GM19043 (cell line): ENCODE data around the gene PSME2.

ENCODE experiments used
- ATAC-seq: cut with Tn5 transposase; IDR thresholded peaks from one replicate; pipeline ENCODE4 v1.9.1; 2021; ENCODE audit warnings: low read depth; ENCODE audit not compliant: unreplicated experiment

PSME2 gene

DNA sequence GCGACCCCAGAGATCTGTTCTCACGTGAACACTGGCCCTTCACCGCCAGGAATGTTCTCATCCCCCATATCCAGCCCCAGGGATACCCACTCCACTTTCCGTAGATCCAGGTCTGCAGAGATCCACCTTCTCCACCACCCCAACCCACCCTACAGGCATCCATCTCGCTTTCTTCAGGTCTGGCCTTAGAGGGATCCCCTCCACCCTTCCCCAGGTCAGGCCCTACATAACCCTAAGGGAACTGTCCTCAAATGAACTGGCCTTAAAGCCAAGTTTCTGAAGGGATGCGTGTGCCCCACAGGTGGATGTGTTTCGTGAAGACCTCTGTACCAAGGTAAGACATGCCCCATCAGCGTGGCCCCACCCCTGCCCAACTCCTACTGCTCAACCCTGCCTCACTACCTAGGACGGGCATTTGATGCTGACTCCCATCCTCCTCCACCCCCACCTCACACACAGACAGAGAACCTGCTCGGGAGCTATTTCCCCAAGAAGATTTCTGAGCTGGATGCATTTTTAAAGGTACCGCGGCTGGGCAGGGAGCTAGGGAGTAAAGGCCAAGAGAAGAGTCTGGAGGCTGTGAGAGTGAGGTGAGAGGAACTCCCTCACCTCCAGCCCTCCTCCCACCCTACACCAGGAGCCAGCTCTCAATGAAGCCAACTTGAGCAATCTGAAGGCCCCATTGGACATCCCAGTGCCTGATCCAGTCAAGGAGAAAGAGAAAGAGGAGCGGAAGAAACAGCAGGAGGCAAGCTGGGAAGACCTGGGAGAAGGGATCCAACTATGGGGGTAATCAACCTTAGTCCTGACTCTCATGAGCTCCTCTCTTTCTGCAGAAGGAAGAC is 9.5 kb downstream of the PSME2 start:
- ATAC-seq: no peak

DNA sequence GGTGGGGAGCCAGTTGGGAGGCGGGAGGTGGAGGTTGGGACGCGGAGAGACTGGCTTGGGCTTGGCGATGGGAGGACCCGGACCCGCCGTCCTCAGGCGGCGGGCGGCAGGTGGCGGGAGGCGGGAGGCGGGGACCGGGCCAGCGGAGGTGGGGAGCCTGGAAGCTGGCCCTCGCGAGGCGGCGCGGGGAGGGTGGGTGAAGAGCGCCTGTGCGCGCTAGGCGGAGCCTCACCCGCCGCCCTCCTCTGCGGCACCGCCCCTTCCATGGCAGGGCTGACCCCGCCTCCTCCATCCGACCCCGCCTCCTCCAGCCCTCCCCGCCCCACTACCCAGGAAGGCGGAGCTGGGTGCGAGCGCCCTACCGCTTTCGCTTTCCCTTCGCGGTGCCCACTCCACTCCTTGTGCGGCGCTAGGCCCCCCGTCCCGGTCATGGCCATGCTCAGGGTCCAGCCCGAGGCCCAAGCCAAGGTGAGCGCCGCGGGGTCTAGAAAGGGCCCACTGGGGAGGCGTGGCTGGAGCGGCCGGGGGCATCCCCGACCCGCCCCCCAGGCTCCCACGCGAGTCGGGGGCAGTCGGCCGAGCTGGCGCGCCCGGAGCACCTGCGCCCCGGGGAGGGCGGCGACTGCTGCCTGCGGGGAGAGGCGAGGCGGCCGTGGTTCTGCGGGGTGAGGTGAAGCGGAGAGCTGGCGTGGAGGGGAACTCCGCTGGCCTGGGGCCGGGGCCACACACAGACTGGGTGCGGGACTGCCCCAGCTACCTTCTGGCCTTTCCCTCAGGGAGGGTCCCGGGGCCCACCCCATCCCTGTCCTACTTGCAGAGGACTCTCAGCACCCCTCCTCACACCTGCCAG is 10.4 kb downstream of the PSME2 start, which contains the start of gene PSME1:
TSS of gene PSME1 (plus strand) at position 361 of the 850 bp plus-strand sequence. CDS start at position 430, 69 bp downstream.
- peak; percentile 93 for ATAC-seq

DNA sequence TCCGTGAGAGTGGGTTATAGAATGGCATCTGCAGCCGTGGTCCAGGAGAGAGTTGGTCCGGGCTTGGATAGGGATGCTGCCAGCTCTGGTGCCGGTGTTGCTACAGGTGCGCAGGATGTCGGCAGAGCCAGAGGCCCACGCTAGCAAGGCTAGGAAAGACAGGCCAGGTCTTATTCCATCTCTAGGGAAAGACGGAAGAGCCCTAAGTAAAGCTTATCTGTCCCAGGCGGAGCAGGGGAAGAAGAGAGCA is 10.9 kb downstream of the PSME2 start:
- no peak for ATAC-seq

DNA sequence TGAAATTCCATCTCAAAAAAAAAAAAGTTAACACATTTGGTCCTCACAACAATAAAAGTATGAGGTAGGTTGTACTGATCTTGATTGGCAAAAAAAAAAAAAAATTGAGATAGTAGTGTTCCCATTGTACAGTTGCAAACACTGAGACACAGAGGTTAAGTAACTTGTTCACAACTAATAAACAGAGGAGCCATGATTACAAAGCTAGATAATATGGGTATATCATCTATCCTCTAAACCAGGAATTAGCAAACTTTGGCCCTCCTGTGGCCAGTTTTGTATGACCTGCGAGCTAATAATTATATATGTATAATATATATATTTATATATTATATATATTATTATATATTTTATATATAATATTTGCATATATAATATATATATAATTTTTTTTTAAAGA is 12.7 kb downstream of the PSME2 start:
- ATAC-seq: no peak

DNA sequence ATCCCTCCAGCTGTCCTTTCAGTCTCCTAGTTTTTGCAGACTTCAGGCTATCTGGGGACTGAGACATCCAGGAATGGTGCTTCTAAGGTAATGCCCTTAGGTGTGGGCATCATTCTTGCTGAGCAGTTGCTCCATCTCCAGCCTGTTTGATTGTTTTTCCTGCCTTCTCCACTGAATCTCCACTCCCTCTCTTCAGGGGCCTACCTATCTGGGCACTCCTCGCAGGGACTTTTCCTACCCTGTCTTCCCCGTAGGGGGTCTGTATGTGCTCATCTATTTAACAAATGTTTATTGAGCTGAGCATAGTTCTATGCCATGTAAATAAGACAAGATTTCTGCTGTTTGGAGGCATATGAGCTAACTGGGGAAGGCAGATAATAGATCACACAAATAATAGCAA is 13.4 kb downstream of the PSME2 start:
- no peak for ATAC-seq

DNA sequence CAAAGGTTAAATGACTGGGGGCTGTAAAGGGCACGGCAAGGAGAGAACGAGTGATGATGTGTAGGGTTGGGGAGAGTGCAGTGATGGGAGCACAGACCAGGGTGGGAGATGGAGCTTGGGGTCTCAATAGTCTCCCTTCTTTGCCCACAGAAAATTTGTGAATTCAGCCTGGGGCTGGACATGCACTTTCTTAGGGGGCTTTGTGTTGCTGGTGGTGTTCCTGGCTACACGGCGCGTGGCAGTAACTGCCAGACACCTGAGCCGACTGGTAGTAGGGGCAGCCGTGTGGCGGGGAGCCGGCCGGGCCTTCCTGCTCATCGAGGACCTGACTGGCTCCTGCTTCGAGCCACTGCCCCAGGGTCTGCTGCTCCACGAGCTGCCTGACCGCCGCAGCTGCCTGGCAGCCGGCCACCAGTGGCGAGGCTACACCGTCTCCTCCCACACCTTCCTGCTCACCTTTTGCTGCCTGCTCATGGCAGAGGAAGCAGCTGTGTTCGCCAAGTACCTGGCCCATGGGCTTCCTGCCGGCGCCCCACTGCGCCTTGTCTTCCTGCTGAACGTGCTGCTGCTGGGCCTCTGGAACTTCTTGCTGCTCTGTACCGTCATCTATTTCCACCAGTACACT is 14.2 kb downstream of the PSME2 start:
- ATAC-seq: no peak

DNA sequence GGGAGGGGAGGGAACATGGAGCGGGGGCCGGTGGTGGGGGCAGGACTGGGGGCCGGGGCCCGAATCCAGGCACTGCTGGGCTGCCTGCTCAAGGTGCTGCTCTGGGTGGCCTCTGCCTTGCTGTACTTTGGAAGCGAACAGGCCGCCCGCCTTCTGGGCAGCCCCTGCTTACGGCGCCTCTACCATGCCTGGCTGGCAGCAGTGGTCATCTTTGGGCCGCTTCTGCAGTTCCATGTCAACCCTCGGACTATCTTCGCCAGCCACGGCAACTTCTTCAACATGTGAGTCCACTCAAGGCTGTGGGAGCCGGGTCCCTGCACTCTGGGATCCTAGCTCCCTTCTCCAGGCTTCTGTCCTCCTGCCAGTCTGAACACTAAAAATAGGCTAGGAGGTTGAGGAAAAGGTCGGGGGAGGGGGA is 14.9 kb downstream of the PSME2 start:
- ATAC-seq: no peak

DNA sequence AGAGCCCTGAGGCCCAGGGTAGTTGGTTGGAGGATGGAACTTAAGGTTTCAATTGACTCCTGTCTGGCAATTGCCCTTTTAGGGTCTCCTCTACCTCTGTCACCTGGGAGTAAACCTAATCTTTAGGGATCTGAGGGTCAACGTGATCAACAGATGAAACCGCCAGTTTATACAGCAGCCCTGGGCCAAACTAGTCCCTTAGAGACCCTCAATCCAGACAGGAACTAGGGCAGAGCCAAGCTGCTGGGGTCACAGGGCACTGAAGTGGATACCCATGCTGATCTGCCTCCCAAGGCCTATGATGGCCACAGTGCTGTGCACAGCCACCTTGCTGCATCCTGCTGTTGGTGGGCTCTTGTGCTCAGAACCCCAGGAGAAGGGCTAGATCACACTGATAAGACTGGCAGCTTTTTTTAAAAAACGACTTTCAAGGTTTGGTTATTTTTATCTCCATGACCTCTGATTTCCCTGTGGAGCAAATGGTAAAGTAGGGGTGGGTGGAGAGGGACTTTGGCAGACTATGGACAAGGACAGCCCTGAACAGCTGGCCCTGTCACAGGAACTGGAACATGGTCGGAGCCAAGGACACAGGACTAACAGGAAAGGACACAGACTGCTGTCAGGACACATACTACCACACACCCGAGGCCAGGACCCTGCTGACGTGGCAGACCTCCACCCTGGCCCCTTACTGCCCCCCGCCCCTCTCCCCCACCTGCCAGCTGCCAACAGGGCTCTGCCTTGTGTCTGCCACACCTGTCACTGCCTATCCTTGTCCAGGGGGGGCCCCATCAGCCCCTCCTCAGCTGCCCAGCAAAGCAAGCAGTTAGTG is 15.5 kb downstream of the PSME2 start:
- ATAC-seq: no peak

DNA sequence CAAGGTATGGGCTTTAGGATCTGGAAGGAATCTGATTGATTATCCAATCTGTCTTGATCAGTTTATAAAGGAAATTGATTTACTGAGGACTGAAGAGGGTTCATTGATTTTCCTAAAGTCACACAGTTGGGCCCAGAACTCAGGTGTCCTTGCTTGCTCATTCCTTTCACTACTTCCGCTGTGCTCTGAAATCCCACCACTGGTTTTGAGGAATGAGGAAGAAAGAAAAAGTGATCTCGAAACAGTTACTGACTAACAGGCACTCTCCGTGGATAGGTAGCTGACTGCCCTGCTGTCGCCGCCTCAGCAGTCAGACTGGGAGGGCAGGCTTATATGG is 16.1 kb downstream of the PSME2 start, which contains the start of gene FITM1:
TSS of gene FITM1 (plus strand) at position 280 of the 337 bp plus-strand sequence. CDS start 905 bp downstream, outside the sequence.
- ATAC-seq: no peak

DNA sequence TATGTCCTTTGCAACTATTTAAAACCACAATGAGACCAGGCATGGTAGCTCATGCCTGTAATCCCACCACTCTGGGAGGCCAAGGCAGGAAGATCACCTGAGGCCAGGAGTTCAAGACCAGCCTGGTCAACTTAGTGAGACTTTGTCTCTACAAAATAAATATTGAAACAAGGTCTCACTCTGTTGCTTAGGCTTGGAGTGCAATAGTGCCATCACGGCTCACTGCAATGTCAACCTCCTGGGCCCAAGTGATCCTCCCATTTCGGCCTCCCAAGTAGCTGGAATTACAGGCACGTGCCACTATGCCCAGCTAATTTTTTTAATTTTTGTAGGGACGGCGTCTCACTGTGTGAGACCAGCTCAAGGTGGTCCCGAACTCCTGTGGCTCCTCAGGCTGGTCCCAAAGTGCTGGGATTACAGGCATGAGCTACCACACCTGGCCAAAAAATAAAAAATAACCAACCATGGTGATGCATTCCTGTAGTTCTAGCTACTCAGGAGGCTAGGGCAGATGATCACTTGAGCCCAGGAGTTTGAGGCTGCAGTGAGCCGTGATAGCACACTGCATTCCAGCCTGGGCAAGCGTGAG is 16.9 kb downstream of the PSME2 start:
- ATAC-seq: no peak

DNA sequence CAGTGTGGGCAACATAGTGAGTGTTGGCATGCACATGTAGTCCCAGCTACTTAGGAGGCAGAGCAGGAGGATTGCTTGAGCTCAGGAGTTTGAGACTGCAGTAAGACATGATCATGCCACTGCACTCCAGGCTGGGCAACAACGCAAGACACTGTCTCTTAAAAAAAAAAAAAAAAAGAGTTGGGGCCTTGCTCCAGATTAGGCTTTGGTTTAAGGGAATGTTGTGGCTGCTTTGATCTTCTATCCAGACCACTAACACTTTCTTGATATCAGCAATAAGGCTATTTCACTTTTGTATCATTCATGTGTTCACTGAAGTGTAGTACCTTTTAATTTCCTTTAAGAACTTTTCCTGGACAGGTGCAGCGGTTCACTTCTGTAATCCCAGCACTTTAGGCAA is 18.7 kb downstream of the PSME2 start:
- no peak for ATAC-seq

DNA sequence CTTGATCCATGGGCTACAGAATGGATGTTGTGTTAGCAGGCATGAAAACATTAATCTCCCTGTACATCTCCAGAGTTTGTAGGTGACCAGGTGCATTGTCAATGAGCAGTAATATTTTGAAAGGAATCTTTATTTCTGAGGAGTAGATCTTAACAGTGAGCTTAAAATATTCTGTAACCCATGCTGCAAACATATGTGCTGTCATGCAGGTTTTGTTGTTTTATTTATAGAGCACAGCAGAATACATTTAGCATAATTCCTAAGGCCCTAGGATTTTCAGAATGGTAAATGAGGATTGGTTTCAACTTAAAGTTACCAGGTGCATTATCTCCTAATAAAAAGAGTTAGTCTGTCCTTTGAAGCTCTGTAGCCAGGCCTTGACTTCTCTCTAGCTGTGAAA is 19.5 kb downstream of the PSME2 start:
- ATAC-seq: no peak

DNA sequence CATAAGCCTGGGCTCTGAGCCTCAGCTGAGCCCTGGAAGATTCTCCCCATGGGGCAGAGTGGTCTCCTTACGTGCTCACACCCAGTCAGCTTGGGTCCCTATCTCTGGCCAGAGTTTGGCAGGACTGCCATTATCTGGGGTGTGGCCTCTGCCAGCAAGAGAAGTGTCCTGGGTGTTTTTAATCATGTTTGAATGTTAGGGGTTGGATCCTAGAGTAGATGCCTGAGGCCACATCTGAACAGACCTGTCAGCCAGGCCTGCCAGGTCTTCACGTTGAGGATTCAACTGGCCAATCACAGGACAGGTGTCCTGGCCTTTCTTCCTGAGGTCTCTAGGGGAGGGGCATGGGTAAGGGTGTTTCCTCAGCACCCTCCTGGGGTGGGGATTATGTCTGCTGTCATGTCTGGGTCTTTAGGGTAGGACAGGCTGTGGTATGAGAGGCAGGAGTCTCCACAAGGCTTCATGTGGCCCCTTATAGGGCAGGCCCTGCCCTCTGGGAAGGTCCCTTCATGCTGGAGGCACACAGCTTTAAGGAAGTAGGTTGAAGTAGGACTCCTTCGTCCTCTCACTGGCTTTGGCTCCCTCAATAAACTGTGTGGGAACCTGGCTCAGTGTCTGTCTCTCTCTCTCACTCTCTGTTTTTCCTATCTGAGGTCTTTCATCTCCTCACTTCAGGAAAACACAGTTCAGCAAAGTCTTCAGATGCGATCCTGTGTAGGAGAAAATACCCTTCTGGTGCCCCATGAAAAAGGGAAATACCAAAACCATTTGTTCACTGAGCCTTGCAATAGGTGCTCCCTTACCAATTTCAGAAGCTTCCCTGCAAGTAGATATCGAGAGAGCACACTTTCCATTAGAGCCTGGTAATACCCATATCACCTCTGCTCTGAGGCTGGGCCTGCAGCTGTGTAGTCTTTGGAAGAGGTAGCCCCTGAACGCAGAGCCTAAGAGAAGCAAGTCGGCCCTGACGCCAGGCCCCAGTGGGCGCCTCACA is 22.7 kb downstream of the PSME2 start:
- no peak for ATAC-seq

DNA sequence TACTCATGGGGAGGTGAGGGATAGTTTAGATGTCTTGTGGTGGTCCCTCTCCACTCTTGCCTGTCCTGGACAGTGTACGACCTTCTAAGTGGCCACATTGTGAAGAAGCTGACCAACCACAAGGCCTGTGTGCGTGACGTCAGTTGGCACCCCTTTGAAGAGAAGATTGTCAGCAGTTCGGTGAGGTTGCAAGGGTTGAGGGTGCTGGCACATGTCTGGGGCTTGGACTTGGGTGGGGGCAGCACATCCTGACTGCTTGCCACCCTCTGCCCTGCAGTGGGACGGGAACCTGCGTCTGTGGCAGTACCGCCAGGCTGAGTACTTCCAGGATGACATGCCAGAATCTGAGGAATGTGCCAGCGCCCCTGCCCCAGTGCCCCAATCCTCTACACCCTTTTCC is 23.5 kb downstream of the PSME2 start:
- no peak for ATAC-seq

DNA sequence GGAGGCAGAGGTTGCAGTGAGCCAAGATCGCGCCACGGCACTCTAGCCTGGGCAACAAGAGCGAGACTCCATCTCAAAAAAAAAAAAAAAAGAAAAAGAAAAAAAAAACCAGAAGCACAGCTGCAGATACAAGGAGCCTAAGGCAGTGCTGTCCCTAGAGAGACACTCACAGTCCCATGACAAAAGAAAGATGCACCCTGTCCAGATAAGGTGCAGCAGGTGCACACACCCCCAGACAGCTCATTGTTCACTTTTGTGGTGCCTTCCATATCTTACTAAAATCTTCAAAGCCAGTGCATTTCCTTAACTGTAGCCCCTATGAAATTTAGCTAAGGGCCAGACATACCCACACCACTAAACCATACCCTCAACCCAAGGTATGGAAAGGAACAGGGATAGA is 24.0 kb downstream of the PSME2 start:
- ATAC-seq: no peak

DNA sequence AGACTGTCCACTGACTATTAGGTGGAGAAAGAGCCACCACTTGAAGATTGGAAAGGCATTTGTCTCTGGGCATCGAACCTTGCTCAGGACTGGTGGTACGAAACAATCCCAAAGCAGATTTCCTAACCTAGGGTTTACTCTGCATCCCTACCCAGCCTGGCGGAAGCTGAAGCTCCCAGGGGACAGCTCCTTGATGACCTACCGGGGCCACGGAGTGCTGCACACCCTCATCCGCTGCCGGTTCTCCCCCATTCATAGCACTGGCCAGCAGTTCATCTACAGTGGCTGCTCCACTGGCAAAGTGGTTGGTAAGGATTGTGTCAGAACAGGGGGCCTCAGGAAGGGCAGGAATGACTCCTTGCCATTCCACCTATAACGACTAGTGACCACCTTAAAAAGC is 25.2 kb downstream of the PSME2 start:
- no peak for ATAC-seq

DNA sequence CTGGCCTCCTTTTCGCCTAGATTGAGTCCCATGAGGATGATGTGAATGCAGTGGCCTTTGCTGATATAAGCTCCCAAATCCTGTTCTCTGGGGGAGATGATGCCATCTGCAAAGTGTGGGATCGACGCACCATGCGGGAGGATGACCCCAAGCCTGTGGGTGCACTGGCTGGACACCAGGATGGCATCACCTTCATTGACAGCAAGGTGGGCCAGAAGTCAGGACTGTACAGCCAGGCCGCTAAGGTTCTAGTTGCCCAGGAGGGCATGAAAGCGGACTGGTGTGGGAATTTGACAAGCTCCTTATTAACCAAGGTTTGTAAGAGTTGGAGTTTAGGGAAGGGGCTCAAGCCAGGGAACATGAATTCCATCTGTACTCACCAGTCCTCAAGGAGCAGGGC is 26.7 kb downstream of the PSME2 start:
- ATAC-seq: no peak

DNA sequence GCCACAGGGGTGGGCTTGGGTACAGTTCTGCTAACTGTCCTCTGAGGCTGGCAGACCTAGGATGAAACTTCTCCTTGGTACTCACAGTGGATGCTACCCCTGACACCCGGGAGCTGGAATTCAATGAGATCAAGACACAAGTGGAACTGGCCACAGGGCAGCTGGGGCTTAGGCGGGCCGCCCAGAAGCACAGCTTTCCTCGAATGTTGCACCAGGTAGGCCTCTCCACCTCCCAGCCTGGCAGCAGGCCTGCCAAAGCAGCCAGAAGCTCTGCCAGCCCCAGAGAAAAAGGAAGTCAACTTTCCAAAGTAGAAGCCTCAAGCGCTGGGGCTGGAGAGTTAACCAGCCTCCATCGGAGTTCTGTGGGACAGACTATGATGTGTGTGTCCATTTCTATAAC is 29.2 kb downstream of the PSME2 start:
- ATAC-seq: no peak
